IPS DF 6.9 (cell line): ENCODE results near the gene RBM38.

Experiments used
- DNase-seq: peaks from one replicate; pipeline ENCODE4 v3.0.0-alpha.2; 2013; ENCODE audit warnings: low read depth, low spot score
- H3K27ac ChIP-seq: one replicate; pipeline ENCODE4 v1.5.1; 2013; ENCODE audit warnings: low read length, control low read depth
- H3K27me3 ChIP-seq: 2 replicates; pipeline ENCODE4 v1.6.1; 2013; ENCODE audit warnings: mild to moderate bottlenecking, low read length; ENCODE audit not compliant: control insufficient read depth, insufficient read depth
- H3K36me3 ChIP-seq: 2 replicates; pipeline ENCODE4 v1.6.1; 2013; ENCODE audit warnings: low read length; ENCODE audit not compliant: control insufficient read depth, insufficient read depth
- H3K4me1 ChIP-seq: 2 replicates; pipeline ENCODE4 v1.6.1; 2013; ENCODE audit warnings: low read length; ENCODE audit not compliant: control insufficient read depth, insufficient read depth
- H3K4me3 ChIP-seq: 2 replicates; pipeline ENCODE4 v1.5.1; 2013; ENCODE audit warnings: mild to moderate bottlenecking, low read length
- H3K9me3 ChIP-seq: 2 replicates; pipeline ENCODE4 v1.6.1; 2013; ENCODE audit warnings: low read length, inconsistent platforms; ENCODE audit not compliant: control insufficient read depth, insufficient read depth
- WGBS: extraction: QIAGEN DNeasy Blood & Tissue Kit; methylation state at CpG from one replicate; pipeline ENCODE4 v1.1.7; 2013; ENCODE audit warnings: mixed read lengths, missing lambda C conversion rate; ENCODE audit not compliant: insufficient read length, insufficient coverage; 5-methylcytosine and 5-hydroxymethylcytosine counted together

RBM38 gene

GRCh38 chr20:57403216-57403615 lies 12.0 kb downstream of the RBM38 start:
- no CpG with 5 or more reads among the region's 10 CpGs for WGBS
- Histone ChIP-seq H3K27me3 (no peaks in the 10 kb centered on the region), H3K4me1 (no peaks in the 10 kb centered on the region), H3K27ac (no peak overlapping the region), H3K36me3 (peaks cover 50% of the 10 kb centered on the region), H3K9me3 (no peaks in the 10 kb centered on the region), H3K4me3 (no peak overlapping the region)
- DNase-seq: no peak

GRCh38 chr20:57404006-57404405 lies 12.8 kb downstream of the RBM38 start:
- no peaks in the 10 kb centered on the region; the same call in 1 of the 2 replicates for H3K4me1 ChIP-seq
- no peak overlapping the region for H3K4me3 ChIP-seq
- WGBS: no CpG with 5 or more reads among the region's 11 CpGs
- no peaks in the 10 kb centered on the region for H3K9me3 ChIP-seq
- no peaks in the 10 kb centered on the region for H3K27me3 ChIP-seq
- peaks cover 53% of the 10 kb centered on the region for H3K36me3 ChIP-seq
- DNase-seq: no peak
- no peak overlapping the region for H3K27ac ChIP-seq

- Histone ChIP-seq H3K36me3 (peaks cover 52% of the 10 kb centered on the region), H3K27ac (no peak overlapping the region), H3K9me3 (no peaks in the 10 kb centered on the region), H3K27me3 (no peaks in the 10 kb centered on the region), H3K4me3 (no peak overlapping the region), H3K4me1 (no peaks in the 10 kb centered on the region; the same call in 1 of the 2 replicates)
- no peak for DNase-seq
- no CpG with 5 or more reads among the region's 22 CpGs for WGBS
Measured at GRCh38 chr20:57404419-57405072, 13.3 kb downstream of the RBM38 start.

- no CpG with 5 or more reads among the region's 18 CpGs for WGBS
- Histone ChIP-seq H3K27me3 (no peaks in the 10 kb centered on the region), H3K4me3 (no peak overlapping the region), H3K4me1 (no peaks in the 10 kb centered on the region; the same call in 1 of the 2 replicates), H3K27ac (no peak overlapping the region), H3K36me3 (peaks cover 48% of the 10 kb centered on the region), H3K9me3 (no peaks in the 10 kb centered on the region)
- no peak for DNase-seq
Measured at GRCh38 chr20:57405236-57406016, 14.2 kb downstream of the RBM38 start.

- Histone ChIP-seq H3K27me3 (no peaks in the 10 kb centered on the region), H3K4me3 (no peak overlapping the region), H3K36me3 (peaks cover 42% of the 10 kb centered on the region), H3K9me3 (no peaks in the 10 kb centered on the region), H3K4me1 (no peaks in the 10 kb centered on the region; the same call in 1 of the 2 replicates), H3K27ac (no peak overlapping the region)
- no CpG with 5 or more reads among the region's 29 CpGs for WGBS
- DNase-seq: no peak
Measured at GRCh38 chr20:57407541-57407956, 16.4 kb downstream of the RBM38 start.

GRCh38 chr20:57408131-57408530 lies 16.9 kb downstream of the RBM38 start:
- Histone ChIP-seq H3K27me3 (no peaks in the 10 kb centered on the region), H3K36me3 (peaks cover 38% of the 10 kb centered on the region), H3K9me3 (no peaks in the 10 kb centered on the region), H3K4me3 (no peak overlapping the region), H3K4me1 (no peaks in the 10 kb centered on the region; the same call in 1 of the 2 replicates), H3K27ac (no peak overlapping the region)
- DNase-seq: no peak
- WGBS: no CpG with 5 or more reads among the region's 13 CpGs

GRCh38 chr20:57408536-57409233 lies 17.5 kb downstream of the RBM38 start:
- Histone ChIP-seq H3K27ac (no peak overlapping the region), H3K27me3 (no peaks in the 10 kb centered on the region), H3K4me1 (no peaks in the 10 kb centered on the region; the same call in 1 of the 2 replicates), H3K4me3 (no peak overlapping the region), H3K36me3 (peaks cover 38% of the 10 kb centered on the region), H3K9me3 (no peaks in the 10 kb centered on the region)
- WGBS: no CpG with 5 or more reads among the region's 29 CpGs
- no peak for DNase-seq

- Histone ChIP-seq H3K4me1 (no peaks in the 10 kb centered on the region; the same call in 1 of the 2 replicates), H3K36me3 (peaks cover 38% of the 10 kb centered on the region), H3K4me3 (no peak overlapping the region), H3K9me3 (no peaks in the 10 kb centered on the region), H3K27me3 (no peaks in the 10 kb centered on the region), H3K27ac (no peak overlapping the region)
- DNase-seq: no peak
- WGBS: no CpG with 5 or more reads among the region's 16 CpGs
Measured at GRCh38 chr20:57409316-57409671, 18.1 kb downstream of the RBM38 start.

GRCh38 chr20:57409672-57410397 lies 18.6 kb downstream of the RBM38 start:
- H3K4me1 ChIP-seq: no peaks in the 10 kb centered on the region; the same call in 1 of the 2 replicates
- H3K4me3 ChIP-seq: no peak overlapping the region
- no peak overlapping the region for H3K27ac ChIP-seq
- no peaks in the 10 kb centered on the region for H3K9me3 ChIP-seq
- H3K27me3 ChIP-seq: no peaks in the 10 kb centered on the region
- DNase-seq: no peak
- no CpG with 5 or more reads among the region's 14 CpGs for WGBS
- H3K36me3 ChIP-seq: peaks cover 33% of the 10 kb centered on the region

GRCh38 chr20:57410398-57410920 lies 19.3 kb downstream of the RBM38 start:
- Histone ChIP-seq H3K9me3 (no peaks in the 10 kb centered on the region), H3K4me1 (no peaks in the 10 kb centered on the region; the same call in 1 of the 2 replicates), H3K27me3 (no peaks in the 10 kb centered on the region), H3K36me3 (peaks cover 27% of the 10 kb centered on the region), H3K4me3 (no peak overlapping the region), H3K27ac (no peak overlapping the region)
- DNase-seq: no peak
- no CpG with 5 or more reads among the region's 15 CpGs for WGBS
